Measurements from ENCODE around the gene CACNA1H.

Gene CACNA1H

DNA sequence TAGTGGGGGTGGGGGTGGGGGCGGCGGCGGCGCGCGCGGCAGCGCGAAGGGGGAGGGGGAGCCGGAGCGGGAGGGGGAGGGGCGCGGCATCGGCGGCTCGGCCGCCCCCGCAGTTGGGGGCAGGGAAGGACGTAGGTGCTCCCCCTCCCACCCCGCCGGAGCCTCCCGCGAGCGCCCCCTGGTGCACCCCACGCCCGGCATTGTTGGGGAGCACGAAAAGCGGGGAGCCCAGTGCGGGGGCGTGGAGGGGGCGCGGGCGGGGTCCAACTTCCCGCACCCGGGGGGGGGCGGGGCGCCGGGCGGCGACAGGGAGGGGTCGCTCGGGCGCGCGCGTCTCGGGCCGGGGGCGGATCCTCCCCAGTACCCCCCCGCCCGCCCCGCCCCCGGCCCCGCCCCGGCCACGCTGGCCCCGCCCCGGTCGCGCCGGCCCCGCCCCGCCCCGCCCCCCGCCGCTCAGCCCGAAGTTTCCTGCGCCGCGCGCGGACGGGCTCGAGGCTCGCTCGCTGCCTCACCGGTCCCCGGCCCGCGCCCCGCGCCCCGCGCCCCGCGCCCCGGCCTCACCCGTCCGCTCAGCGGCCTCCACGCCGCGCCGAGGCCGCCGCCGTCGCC is at the start of gene CACNA1H:
Gene CACNA1H, plus strand, starts transcription at position 456 of the 609 bp plus-strand sequence. CDS start 632 bp downstream, outside the sequence.
- DNase-seq, result peak; percentile 74

GRCh38 chr16:1103636-1103980 is 49.3 kb upstream of the CACNA1H start:
- DNase-seq, result no peak

DNA sequence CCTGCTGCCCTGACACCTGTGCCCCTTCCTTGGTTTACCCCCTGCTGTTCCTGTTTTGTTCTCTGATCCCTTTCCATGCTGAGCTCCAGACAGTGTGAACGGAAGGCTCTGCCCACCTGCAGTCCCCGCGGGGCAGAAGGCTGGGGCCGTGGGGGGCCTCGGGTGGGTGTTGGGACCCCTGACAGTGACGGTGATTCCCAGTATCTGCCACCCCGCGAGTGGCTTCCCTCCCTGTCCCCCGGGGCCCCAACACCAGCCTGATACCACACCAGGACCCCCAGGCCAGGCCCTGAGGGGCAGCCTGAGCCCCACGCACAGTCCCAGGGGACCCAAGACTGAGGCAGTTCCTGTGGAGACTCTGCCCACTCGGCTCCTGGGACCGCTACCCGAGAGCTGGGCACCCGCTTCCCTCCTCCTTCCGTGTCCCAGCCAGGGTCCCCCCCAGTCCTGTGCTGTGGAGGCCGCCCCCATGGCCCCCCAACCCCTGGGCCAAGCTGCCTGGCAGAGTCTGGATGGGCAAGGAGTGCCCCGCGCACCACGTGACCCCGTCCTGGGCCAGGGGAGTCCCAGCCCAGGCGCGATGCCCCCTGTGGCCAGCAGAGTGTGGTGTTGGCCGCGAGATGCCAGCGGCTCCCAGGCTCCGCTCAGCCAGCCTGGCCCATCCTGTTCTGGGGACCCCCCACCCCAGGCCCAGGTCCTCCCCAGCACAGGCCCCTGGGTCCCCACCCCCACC is 46.9 kb upstream of the CACNA1H start:
- DNase-seq, result peak; percentile 44

GRCh38 chr16:1106659-1107058 is 46.2 kb upstream of the CACNA1H start:
- no peak for DNase-seq

GRCh38 chr16:1107141-1107540 is 45.8 kb upstream of the CACNA1H start:
- no peak for DNase-seq

DNA sequence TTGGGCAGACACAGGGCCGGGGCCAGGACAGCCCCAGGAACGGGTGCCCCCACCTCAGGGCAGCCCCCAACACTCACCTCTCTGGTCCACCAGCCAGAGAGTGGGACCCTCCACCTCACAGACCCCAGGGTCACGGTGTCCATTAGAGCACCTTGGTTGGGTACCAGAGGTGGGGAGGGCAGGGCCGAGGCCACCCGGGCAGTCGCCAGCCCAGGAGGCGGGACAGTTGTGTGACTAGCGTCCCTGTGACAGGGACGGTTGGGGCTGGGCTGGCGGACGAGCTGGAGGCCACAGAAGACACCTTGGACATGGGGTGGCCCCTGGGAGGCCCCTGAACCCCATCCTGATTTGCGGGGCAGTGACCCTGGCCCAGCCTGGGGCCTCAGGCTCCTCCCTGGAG is 45.2 kb upstream of the CACNA1H start:
- no peak for DNase-seq

DNA sequence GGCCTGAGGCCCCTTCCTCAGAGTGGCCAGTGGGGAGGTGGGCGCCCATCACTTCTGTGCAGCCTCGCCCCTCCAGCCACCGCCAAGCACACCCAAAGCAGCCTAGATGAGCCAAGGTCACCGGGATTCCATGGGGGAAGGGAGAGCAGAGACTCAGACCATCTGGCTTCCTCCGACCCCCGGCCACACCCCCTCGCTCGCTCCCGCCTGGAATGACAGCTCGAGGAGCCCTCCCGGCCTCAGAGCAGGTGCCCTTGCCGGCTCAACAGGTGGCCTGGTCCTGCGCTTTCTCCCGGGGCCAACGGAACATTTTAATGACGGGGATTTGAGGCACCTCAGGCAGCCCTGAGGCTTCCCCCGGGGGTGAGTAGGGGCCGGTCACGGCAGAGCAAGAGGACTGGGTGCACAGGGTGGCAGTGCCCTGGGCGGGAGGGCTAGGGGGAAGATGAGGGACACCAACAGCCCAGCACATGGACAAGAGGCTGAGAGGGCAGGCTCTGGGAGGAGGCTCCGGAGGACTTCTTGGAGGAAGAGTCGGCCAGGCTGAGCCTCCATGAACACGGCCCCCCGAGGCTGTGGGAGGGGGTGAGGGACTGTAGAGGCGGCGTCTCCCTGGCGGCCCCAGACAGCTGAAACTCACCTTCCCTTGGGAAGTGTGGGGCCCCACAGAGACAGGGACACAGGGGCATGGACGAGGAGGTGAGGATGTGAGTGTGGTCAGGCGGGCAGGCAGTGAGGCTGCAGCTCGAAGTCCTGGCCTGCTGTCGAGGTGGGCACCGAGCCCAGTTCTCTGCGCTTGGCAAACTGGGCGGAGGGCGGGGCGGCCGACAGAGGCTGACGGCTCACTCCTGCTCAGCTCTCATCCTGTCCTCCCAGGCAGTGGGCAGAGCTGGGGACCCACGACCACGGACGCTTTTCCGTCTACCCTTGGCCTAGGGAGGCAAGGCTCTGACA is 44.3 kb upstream of the CACNA1H start:
- DNase-seq, result no peak

GRCh38 chr16:1109648-1110047 is 43.3 kb upstream of the CACNA1H start:
- no peak for DNase-seq

- DNase-seq, result no peak
Observed at GRCh38 chr16:1112506-1113184, 40.3 kb upstream of the CACNA1H start.

DNA sequence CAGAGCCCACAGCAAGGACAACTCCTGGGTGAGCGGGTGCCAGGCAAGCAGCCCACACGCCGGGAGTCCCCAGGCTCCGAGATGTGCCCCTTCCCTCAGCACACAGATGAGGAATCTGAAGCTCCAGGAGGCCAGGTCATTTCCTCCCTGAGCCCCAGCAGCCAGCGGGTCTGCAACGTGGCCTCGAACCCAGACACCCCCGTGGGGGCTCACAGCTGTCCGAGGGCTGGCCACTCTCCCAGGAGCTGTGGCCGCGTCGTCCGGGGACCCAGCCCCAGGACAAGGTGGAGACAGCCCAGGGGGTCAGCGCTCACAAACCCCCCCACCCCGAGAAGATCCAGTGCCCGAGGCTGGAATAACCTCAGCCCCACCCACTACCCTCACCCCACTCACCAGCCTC is 39.4 kb upstream of the CACNA1H start:
- no peak for DNase-seq

DNA sequence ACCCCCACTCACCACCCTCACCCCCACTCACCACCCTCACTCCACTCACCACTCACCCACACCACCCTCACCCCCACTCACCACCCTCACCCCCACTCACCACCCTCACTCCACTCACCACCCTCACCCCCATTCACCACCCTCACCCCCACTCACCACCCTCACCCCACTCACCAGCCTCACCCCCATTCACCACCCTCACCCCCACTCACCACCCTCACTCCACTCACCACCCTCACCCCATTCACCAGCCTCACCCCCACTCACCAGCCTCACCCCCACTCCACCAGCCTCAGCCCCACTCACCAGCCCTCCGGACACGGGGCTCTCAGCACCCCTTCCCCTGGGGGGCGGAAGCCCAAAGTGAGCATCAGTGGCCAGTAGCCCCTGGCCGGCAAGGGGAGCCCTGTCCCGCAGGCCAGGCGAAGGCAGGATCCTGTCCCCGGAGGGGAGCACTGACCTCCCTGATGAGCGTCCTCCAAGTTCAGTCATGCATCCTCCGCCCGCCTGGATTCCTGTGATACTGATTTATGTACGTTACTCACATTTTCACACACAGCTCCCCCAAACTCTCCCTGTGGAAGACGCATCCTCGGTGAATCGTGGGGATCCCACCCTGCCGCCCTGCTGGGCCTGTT is 38.9 kb upstream of the CACNA1H start:
- DNase-seq, result no peak

DNA sequence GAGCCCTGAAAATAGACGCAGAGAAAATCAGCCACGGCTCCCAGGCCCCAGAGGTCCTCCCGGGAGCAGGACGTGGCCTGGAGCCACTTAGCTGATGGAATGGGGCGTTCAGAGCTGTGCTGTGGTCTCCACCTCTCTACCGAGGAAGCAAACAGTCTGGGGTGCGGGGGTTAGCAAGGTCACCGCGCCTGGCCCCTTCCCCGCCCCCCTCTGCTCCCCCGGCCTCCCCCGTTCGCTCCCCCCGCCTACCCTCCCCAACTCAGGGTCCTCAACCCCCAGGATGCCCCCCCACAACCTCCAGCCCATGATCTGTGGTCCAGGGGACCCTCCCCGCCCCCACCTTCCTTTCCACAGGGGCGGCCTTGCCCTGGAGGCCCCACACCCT is 36.2 kb upstream of the CACNA1H start:
- no peak for DNase-seq

DNA sequence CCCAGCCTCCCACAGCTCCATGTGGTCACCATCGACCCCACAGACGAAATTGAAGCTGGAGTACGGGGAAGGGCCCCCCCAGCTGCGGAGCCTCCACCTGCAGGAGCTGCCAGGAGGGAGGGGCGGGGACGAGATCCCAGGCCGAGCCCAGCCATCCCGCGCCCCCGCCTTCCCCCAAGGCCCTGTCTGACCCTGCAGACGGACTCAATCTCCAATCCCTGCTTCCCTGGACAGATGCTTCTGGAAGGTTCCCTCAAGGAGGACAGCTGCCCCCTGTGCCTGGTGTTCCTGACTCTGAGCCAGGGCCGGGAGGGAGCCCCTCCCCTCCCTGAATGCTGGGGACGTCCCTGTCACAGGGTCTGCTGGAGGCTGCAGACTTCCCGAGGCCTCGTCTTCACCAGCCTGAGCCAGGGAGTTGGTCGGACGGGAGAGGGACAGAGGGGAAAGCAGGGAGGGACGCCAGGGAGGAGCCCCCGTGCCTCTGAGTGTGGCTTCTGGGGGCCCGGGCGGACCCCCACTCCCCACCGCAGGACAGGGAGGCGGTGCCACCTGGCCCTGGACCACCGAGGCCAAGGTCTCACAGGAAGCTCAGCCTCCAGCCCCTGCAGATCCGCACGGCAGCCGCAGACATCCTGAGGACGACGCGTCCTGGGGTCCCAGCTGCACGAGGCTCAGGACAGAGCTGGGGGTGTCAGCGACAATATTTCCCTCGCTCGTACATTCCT is 35.6 kb upstream of the CACNA1H start:
- no peak for DNase-seq

DNA sequence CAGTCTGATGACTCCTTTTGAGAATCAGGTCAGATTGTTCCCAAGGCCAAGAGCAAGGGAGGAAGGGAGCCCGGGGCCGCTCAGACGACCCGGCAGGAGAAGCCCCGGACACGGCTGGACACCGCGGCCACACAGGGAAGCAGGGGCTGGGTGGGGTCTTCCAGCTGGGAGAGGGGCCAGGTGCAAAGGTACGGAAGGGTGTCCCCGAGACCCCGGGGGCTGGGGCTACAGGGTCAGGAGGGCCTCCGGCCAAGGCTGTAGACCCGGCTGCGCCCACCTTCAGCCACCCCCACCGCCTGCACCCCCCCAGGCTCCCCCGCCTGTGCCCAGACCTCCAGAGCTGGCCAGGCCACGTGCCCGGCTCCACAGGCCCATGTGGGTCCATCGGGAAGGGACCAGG is 35.0 kb upstream of the CACNA1H start:
- DNase-seq, result no peak

DNA sequence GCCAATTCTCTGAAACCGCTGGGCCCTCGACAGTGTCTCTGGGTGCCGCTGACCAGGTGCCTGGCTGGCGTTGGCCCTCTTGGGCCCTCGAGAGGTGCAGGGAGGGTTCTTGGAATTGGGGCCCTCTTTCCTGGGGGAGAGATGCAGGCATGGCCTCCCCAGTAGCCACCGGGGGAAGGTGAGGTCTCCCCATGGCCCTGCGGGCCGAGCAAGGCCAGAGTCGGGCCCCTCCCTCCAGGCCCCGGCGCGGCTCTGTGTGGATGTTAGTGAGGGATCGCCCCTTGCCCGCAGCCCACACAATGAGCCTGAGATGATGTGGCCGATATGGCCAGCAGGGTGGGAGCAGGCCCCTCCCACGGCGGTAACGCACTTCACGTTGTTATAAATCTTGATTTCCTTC is 33.8 kb upstream of the CACNA1H start:
- DNase-seq, result no peak

DNA sequence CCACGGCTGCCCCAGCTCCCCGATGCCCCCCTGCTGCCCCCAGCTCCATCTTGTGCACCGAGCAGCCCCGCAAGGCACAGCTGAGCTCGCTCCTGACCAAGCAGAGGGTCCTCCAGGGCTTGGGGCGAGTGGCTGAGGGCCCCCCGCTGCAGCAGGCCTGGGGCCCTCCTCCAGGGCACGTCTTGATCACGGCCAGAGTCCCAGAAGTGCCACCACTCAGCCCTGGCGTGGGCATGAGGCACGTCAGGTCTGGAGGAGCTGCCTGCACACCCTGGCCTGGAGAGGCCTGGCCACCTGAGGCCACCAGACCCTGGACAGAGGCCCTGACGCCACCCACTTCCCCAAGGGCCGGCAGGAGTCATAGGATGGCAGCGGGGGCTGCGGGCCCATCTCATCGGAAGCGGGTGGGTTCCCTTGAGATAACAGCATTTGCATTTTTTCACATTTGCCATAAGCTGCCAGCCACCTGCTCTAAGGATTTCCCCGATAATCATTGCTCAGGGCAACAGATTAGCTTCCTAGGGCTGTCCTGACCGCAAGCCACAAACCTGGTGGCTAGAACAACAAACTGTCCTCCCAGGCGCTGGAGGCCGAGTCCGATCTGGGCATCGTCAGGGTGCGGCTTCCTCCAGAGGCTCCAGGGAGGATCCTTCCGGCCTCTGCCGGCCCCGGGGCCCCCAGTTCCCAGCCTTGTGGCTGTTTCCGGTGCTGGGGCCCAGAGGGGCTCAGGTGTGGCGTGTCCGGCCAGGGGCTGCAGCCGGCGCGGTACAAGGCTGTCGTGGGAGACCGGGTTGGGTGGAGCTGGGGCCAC is 32.9 kb upstream of the CACNA1H start:
- no peak for DNase-seq

GRCh38 chr16:1120577-1120941 is 32.3 kb upstream of the CACNA1H start:
- no peak for DNase-seq

GRCh38 chr16:1121009-1121408 is 31.9 kb upstream of the CACNA1H start:
- DNase-seq, result no peak

DNA sequence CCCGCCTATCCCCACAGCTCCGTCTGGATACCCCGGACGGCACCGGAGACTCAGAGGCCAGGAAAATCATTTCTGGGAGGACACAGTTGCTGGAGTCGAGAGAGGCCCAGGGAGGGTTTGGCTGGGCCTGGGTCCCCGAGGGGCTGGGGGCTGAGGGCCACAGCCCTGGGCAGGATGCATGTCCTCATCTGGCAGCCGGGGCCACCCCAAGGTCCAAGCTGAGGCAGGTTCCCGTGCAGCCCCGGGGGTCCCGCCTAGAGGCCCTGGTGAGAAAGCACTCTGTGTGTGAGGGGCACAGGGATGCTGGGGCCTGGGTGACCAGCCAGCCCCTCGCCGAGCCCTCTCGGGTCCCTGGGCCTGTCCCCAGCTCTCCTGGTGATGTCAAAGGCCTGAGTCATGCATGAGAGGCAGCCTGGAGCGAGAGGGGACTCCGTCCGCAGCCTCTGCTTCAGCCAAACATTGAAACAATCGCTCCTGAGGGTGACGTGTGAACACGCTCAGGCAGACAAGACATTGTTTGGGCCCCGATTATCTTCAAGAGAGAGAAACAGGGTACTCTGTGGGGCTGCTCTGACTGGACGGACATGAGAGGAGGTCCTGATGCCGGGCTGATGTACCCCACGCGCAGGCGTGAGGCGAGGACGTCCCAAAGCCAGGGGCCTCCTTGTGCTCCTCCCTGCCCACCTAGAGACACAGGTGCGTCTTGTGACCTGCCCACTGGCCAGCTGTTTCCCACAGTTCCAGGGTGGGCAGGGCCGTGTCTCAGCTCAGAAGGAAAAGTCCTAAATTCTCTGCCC is 31.1 kb upstream of the CACNA1H start:
- DNase-seq, result no peak

- no peak for DNase-seq
Observed at GRCh38 chr16:1122398-1122765, 30.5 kb upstream of the CACNA1H start.
